Type B pancreatic cell (in vitro differentiated cells): ENCODE data around the gene RASIP1. TPM values are rescaled to one million over a fixed set of nuclear protein-coding genes. Genes with fewer than 3 reads are reported as not detected.

Experiments
- DNase-seq: peaks from one replicate; pipeline ENCODE4 v3.0.0; 2021; ENCODE audit warnings: mixed read lengths; ENCODE audit not compliant: unreplicated experiment; ENCODE audit errors: extremely low spot score
- H3K27ac Mint-ChIP-seq: 2 replicates; pipeline ENCODE4 v1.8.0; 2021; ENCODE audit warnings: mild to moderate bottlenecking, mixed read lengths
- H3K27me3 Mint-ChIP-seq: 2 replicates; pipeline ENCODE4 v1.8.0; 2021; ENCODE audit warnings: mixed read lengths
- H3K36me3 Mint-ChIP-seq: 2 replicates; pipeline ENCODE4 v1.8.0; 2021; ENCODE audit warnings: mixed read lengths
- H3K4me1 Mint-ChIP-seq: one replicate; pipeline ENCODE4 v1.8.0; 2021; ENCODE audit warnings: mixed read lengths; ENCODE audit not compliant: unreplicated experiment
- H3K4me3 Mint-ChIP-seq: 2 replicates; pipeline ENCODE4 v1.8.0; 2021; ENCODE audit warnings: mild to moderate bottlenecking, mixed read lengths
- H3K9me3 Mint-ChIP-seq: 2 replicates; pipeline ENCODE4 v1.8.0; 2021; ENCODE audit warnings: mixed read lengths
- total RNA-seq: library from RNA; stranded (reverse); gene quantifications from 2 replicates; pipeline ENCODE4 v1.2.1, GENCODE V29; 2021; ENCODE audit warnings: low replicate concordance
- TF ChIP-seq, protein P1 (sequence below): fragments of 200-600 bp; sonication (generic); conservative IDR thresholded peaks from 2 replicates; pipeline ENCODE4 v1.5.0; 2021; ENCODE audit warnings: antibody characterized with exemption, mild to moderate bottlenecking

Gene RASIP1
- total RNA-seq, 1 donor from 2014 or later: 4.6 TPM

DNA sequence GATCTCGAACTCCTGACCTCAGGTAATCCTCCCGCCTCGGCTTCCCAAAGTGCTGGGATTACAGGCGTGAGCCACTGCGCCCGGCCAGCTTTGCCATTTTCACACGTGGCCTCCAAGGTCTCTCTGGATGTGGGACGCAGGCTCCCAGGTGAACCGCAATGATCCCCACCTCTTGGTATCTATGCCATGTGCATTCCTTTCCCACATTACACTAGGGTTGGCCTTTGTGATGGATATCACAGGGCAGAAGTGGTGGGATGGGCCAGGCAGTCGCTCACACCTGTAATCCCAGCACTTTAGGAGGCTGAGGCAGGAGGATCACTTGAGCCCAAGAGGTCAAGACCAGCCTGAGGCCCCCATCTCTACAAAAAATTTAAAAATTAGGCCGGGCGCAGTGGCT lies 37.3 kb upstream of the RASIP1 start:
- TF ChIP-seq, protein P1, sequence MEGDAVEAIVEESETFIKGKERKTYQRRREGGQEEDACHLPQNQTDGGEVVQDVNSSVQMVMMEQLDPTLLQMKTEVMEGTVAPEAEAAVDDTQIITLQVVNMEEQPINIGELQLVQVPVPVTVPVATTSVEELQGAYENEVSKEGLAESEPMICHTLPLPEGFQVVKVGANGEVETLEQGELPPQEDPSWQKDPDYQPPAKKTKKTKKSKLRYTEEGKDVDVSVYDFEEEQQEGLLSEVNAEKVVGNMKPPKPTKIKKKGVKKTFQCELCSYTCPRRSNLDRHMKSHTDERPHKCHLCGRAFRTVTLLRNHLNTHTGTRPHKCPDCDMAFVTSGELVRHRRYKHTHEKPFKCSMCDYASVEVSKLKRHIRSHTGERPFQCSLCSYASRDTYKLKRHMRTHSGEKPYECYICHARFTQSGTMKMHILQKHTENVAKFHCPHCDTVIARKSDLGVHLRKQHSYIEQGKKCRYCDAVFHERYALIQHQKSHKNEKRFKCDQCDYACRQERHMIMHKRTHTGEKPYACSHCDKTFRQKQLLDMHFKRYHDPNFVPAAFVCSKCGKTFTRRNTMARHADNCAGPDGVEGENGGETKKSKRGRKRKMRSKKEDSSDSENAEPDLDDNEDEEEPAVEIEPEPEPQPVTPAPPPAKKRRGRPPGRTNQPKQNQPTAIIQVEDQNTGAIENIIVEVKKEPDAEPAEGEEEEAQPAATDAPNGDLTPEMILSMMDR: no peak
- peaks cover 15% of the 10 kb centered on the region for H3K4me1 Mint-ChIP-seq
- no peak overlapping the region for H3K4me3 Mint-ChIP-seq
- no peaks in the 10 kb centered on the region for H3K36me3 Mint-ChIP-seq
- DNase-seq: no peak
- H3K9me3 Mint-ChIP-seq: no peaks in the 10 kb centered on the region
- H3K27ac Mint-ChIP-seq: no peak overlapping the region
- H3K27me3 Mint-ChIP-seq: no peaks in the 10 kb centered on the region

- Mint-ChIP-seq H3K27me3 (no peaks in the 10 kb centered on the region), H3K4me3 (no peak overlapping the region), H3K36me3 (no peaks in the 10 kb centered on the region), H3K4me1 (peaks cover 15% of the 10 kb centered on the region), H3K27ac (no peak overlapping the region), H3K9me3 (no peaks in the 10 kb centered on the region)
- TF ChIP-seq, protein P1: no peak
- DNase-seq: no peak
Measured at GRCh38 chr19:48777139-48777538, 36.7 kb upstream of the RASIP1 start.

GRCh38 chr19:48772503-48772953 lies 32.1 kb upstream of the RASIP1 start:
- Mint-ChIP-seq H3K27ac (no peak overlapping the region), H3K36me3 (no peaks in the 10 kb centered on the region), H3K4me3 (no peak overlapping the region), H3K27me3 (peaks cover 7% of the 10 kb centered on the region), H3K4me1 (peaks cover 8% of the 10 kb centered on the region), H3K9me3 (no peaks in the 10 kb centered on the region)
- no peak for DNase-seq
- TF ChIP-seq, protein P1: no peak

DNA sequence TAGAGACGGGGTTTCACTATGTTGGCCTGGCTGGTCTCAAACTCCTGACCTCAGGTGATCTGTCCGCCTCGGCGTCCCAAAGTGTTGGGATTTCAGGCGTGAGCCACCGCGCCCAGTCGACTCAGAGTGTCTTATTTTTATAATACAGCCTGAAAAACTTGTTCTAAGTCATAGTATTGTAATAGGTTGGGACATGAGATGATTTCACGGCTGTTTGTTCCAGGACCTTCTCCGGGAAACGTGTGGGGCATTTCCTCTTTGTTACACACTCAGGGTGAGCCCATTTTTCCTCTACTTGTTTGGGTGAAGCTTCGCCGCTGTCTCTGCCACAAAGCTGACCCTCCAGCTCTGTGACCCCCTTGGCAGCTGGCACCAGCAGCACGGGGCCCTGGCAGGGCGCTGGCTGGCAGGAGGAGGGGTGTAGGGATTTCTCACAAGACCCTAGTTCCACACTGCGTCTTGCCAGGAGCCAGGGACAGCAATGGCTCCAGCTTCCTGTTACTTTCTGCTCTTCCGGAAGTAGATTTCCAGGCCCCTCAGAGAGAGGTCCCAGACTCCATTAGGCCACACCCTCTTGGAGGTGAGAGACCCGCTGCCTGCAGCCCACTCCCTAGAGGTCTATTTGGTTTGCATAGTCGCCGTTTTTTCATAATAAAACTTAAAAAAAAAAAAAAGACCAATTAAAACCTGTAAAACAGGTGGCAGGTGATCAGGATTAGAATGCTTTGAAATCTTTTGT lies 30.5 kb upstream of the RASIP1 start:
- Mint-ChIP-seq H3K27me3 (peaks cover 12% of the 10 kb centered on the region), H3K4me3 (peak overlapping the region; percentile 39), H3K36me3 (no peaks in the 10 kb centered on the region), H3K9me3 (no peaks in the 10 kb centered on the region), H3K4me1 (peaks cover 8% of the 10 kb centered on the region), H3K27ac (peak overlapping the region; percentile 94)
- TF ChIP-seq, protein P1: no peak
- DNase-seq: no peak

DNA sequence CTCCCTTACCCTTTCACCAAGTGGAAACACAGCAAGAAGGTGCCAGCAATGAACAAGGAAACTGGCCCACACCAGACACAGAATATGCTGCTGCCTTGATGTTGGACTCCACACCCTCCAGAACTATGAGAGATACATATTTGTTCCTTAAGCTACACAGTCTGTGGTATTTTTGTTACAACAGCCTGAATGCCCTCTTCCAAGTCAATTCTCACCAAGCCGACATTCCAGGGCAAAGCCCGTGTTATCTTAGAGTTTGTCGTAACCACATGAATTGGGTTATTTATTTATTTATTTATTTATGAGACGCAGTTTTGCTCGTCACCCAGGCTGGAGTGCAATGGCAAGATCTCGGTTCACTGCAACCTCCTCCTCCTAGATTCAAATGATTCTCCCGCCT lies 29.9 kb upstream of the RASIP1 start:
- no peak overlapping the region for H3K4me3 Mint-ChIP-seq
- H3K27me3 Mint-ChIP-seq: peaks cover 17% of the 10 kb centered on the region
- H3K36me3 Mint-ChIP-seq: no peaks in the 10 kb centered on the region
- TF ChIP-seq, protein P1: no peak
- peaks cover 8% of the 10 kb centered on the region for H3K4me1 Mint-ChIP-seq
- H3K9me3 Mint-ChIP-seq: no peaks in the 10 kb centered on the region
- DNase-seq: no peak
- H3K27ac Mint-ChIP-seq: peak overlapping the region; percentile 94
